HG03045 (cell line): ENCODE data around the gene TOX3.

Experiments
- ATAC-seq: cut with Tn5 transposase; IDR thresholded peaks from one replicate; pipeline ENCODE4 v1.9.1; 2021; ENCODE audit warnings: mild to moderate bottlenecking, moderate library complexity; ENCODE audit not compliant: unreplicated experiment

TOX3 gene

GRCh38 chr16:52408191-52408845 is 138.6 kb downstream of the TOX3 start:
- ATAC-seq: no peak

- no peak for ATAC-seq
Measured at GRCh38 chr16:52407778-52408177, 139.2 kb downstream of the TOX3 start.

GRCh38 chr16:52405441-52405840 is 141.5 kb downstream of the TOX3 start:
- no peak for ATAC-seq

- no peak for ATAC-seq
Measured at GRCh38 chr16:52404546-52404945, 142.4 kb downstream of the TOX3 start.

GRCh38 chr16:52399116-52399515 is 147.8 kb downstream of the TOX3 start:
- no peak for ATAC-seq

GRCh38 chr16:52398491-52398960 is 148.4 kb downstream of the TOX3 start:
- ATAC-seq: no peak

GRCh38 chr16:52398021-52398420 is 148.9 kb downstream of the TOX3 start:
- no peak for ATAC-seq

GRCh38 chr16:52393448-52393847 is 153.5 kb downstream of the TOX3 start:
- no peak for ATAC-seq

- ATAC-seq: no peak
Measured at GRCh38 chr16:52389045-52389444, 157.9 kb downstream of the TOX3 start.
